Neutrophil (primary cell): ENCODE measurements around the gene RPRD1A.
"Not testable (repeated sequence)": the region's sequence is repeated elsewhere in the genome, so short reads cannot be mapped to it uniquely, and the experiment has no call there.

Experiments
- H3K27ac ChIP-seq: fragments of 200-600 bp; sonication (generic); 2 replicates; pipeline ENCODE4 v1.5.1; 2016; ENCODE audit warnings: mild to moderate bottlenecking, moderate library complexity
- H3K27me3 ChIP-seq: fragments of 200-600 bp; sonication (generic); 2 replicates; pipeline ENCODE4 v1.6.0; 2016; ENCODE audit warnings: mild to moderate bottlenecking
- H3K36me3 ChIP-seq: fragments of 200-600 bp; sonication (generic); 2 replicates; pipeline ENCODE4 v1.5.1; 2017
- H3K4me1 ChIP-seq, 2 experiments: fragments of 200-600 bp in 1 of 2; sonication (generic) in 1 of 2; 1 replicate in 1 of 2; 2 replicates in 1 of 2; pipeline versions ENCODE4 v1.5.1 to v1.6.1; 2013 to 2016; ENCODE audit warnings: low read depth in 1 of 2, low read length in 1 of 2, mild to moderate bottlenecking in 1 of 2, moderate library complexity in 1 of 2; ENCODE audit not compliant: control insufficient read depth in 1 of 2, insufficient read depth in 1 of 2
- H3K4me3 ChIP-seq, 2 experiments: fragments of 200-600 bp in 1 of 2; sonication (generic) in 1 of 2; 1 replicate in 1 of 2; 2 replicates in 1 of 2; pipeline ENCODE4 v1.5.1; 2013 to 2016; ENCODE audit warnings: low read depth in 1 of 2, low read length in 1 of 2, mild to moderate bottlenecking in 1 of 2, moderate library complexity in 1 of 2
- H3K9me3 ChIP-seq: fragments of 200-600 bp; sonication (generic); 2 replicates; pipeline ENCODE4 v1.5.1; 2016
- TF ChIP-seq, protein P1 (sequence below): fragments of 200-600 bp; sonication (generic); IDR thresholded peaks from 2 replicates; pipeline ENCODE4 v1.5.1; 2016; ENCODE audit warnings: antibody characterized with exemption

RPRD1A gene

DNA sequence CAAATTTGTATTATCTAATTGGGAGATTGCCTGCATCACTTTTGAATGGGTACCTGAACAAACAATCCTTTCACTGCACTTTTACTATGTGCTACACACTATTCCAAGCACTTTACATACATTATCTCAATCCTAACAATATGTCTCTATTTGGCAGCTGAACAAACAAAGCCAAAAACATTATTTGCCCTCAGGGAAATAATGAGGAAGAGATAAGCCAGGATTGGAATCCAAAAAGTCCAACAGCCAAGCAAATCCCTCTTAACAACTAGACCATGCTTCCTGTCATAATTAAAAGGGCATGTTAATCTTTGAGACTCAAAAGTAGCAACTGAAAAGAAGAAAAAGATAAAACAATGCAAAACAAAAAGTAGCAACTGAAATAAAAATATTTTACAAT, 32.1 kb downstream of the RPRD1A start:
- TF ChIP-seq, protein P1, sequence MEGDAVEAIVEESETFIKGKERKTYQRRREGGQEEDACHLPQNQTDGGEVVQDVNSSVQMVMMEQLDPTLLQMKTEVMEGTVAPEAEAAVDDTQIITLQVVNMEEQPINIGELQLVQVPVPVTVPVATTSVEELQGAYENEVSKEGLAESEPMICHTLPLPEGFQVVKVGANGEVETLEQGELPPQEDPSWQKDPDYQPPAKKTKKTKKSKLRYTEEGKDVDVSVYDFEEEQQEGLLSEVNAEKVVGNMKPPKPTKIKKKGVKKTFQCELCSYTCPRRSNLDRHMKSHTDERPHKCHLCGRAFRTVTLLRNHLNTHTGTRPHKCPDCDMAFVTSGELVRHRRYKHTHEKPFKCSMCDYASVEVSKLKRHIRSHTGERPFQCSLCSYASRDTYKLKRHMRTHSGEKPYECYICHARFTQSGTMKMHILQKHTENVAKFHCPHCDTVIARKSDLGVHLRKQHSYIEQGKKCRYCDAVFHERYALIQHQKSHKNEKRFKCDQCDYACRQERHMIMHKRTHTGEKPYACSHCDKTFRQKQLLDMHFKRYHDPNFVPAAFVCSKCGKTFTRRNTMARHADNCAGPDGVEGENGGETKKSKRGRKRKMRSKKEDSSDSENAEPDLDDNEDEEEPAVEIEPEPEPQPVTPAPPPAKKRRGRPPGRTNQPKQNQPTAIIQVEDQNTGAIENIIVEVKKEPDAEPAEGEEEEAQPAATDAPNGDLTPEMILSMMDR = no peak
- peaks cover 11% of the 10 kb centered on the region for H3K36me3 ChIP-seq
- no peaks in the 10 kb centered on the region for H3K9me3 ChIP-seq
- H3K27ac ChIP-seq = no peak overlapping the region
- H3K4me3 ChIP-seq = no peak overlapping the region
- H3K4me1 ChIP-seq = peaks cover 3 to 13% of the 10 kb centered on the region in 2 experiments
- H3K27me3 ChIP-seq = no peaks in the 10 kb centered on the region

DNA sequence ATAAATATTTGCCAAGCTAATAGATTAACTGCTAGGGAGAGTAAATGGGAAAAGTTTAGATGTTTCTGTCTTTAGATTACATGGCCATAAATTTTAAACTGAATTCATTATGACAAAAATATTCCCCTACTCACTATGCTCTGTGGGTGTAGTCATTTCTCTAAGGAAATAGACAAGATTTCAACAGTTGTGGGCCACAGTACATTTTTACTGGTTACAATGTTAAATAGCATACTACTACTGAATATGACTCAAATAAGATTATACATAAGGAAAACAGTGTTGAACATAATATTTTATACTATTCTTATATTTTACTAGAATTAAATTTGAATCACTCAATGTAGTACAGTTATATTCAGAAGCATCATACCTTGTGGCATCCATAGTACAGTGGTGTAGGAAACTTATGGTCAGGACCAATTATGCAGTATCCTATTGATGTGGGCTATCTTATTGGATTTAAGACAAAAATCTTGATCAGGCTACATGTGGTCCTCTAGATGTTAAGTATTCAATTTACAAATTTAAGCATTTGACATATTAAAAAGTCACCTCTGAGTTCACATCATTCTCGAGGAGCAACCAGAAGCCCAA, 33.0 kb downstream of the RPRD1A start:
- H3K27me3 ChIP-seq = no peaks in the 10 kb centered on the region
- no peaks in the 10 kb centered on the region for H3K9me3 ChIP-seq
- peaks cover 3 to 13% of the 10 kb centered on the region in 2 experiments for H3K4me1 ChIP-seq
- TF ChIP-seq, protein P1 = no peak
- no peak overlapping the region for H3K4me3 ChIP-seq
- H3K36me3 ChIP-seq = peaks cover 20% of the 10 kb centered on the region
- H3K27ac ChIP-seq = no peak overlapping the region

DNA sequence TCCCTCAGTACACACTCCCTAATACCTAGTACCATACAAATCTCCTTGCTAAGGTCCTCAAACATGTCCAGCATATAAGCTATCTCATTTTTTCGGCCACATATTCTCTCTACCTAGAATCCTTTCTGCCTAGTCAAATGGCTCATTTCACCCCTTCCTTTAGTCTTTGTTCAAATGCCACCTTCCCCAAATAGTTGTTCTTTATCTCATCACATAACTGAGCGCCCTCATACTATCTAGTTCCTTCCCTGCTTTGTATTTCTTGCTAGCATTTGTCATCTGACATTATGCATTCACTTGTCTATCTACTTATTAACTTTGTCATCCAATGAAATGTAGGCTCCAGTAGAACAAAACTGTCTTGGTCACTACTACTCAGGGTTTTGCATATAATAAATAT, 35.5 kb downstream of the RPRD1A start:
- H3K4me1 ChIP-seq = peaks cover 3 to 13% of the 10 kb centered on the region in 2 experiments
- no peak overlapping the region for H3K27ac ChIP-seq
- H3K4me3 ChIP-seq = no peak overlapping the region
- TF ChIP-seq, protein P1 = no peak
- no peaks in the 10 kb centered on the region for H3K27me3 ChIP-seq
- H3K36me3 ChIP-seq = peaks cover 30% of the 10 kb centered on the region
- no peaks in the 10 kb centered on the region for H3K9me3 ChIP-seq

DNA sequence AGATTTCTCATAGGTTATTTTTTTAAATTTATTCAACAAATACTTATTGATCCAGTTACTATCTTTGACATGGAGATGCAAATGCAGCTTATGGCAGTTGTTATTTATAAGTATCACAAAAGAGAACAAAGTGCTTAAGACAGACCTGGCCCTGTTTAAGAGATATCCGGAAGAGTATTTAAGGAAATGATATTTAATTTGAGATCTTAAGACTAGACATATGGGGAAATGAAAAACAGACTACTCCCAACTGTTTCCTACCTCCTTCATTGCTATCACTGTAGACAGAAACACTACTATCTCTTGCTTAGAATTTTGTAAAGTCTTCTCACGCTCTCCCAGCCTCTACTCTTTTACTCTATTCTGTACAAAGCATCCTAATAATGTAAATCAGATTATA, 36.0 kb downstream of the RPRD1A start:
- Histone ChIP-seq H3K4me3 (no peak overlapping the region), H3K4me1 (peaks cover 3 to 13% of the 10 kb centered on the region in 2 experiments), H3K36me3 (peaks cover 32% of the 10 kb centered on the region), H3K27ac (no peak overlapping the region), H3K27me3 (no peaks in the 10 kb centered on the region), H3K9me3 (no peaks in the 10 kb centered on the region)
- TF ChIP-seq, protein P1 = no peak

DNA sequence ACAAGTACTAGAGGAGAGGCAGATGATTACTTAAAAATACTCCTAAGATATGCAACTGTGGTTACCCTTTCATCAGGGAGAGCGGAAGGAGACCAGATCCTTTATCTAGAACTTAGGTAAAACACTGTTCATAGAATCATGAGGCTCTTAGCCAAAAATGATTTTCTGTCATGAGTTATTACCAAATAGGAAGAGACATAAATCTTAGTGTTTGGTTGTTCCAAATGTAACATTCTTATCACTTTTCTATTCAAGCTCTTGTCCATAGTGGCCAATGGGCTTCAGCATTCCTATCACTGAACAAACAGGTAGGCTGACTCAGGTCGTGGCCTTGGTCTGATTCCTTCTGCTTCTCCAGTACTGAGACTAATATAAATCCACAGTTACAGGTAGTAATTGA, 38.5 kb downstream of the RPRD1A start:
- TF ChIP-seq, protein P1 = no peak
- Histone ChIP-seq H3K27me3 (no peaks in the 10 kb centered on the region), H3K27ac (no peak overlapping the region), H3K9me3 (no peaks in the 10 kb centered on the region), H3K36me3 (peaks cover 54% of the 10 kb centered on the region), H3K4me3 (no peak overlapping the region), H3K4me1 (peaks cover 3 to 6% of the 10 kb centered on the region in 2 experiments)

DNA sequence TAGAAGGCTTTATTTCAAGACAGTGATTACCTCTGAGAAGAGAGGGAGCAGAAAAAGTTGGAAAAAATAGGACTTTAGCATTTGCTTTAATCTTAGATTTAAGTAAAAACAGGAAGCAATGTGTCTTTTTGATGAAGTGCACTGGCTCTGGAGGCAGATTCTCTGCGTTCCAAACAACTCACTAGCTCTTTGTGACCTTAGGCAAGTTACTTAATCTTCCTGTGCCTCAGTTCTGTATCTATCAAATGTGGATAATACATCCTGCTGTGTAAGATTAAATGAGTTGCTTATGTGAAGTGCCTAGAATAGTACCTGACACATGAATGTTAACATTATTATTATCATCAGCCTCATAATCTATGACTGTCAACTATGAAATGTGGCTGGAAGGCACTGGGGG, 42.3 kb downstream of the RPRD1A start:
- H3K4me3 ChIP-seq = no peak overlapping the region
- peaks cover 42% of the 10 kb centered on the region for H3K36me3 ChIP-seq
- TF ChIP-seq, protein P1 = no peak
- no peak overlapping the region for H3K27ac ChIP-seq
- H3K27me3 ChIP-seq = no peaks in the 10 kb centered on the region
- H3K4me1 ChIP-seq = no peaks in the 10 kb centered on the region
- no peaks in the 10 kb centered on the region for H3K9me3 ChIP-seq

DNA sequence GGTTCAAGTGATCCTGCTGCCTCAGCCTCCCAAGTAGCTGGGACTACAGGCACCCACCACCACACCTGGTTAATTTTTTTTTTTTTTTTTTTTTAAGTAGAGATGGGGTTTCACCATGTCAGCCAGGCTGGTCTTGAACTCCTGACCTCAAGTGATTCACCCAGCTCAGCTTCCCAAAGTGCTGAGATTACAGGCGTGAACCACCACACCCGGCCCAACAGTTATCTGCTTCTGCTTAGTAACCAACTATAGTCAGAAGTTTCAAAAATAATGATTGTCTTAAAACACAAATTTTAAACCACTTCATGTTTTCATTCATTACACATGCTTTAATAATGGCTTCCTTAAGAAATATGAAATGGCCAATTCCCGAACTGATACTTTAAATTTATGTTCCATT, 43.1 kb downstream of the RPRD1A start:
- not testable (repeated sequence) for H3K4me3 ChIP-seq, H3K4me1 ChIP-seq, H3K9me3 ChIP-seq, H3K27ac ChIP-seq, H3K27me3 ChIP-seq
- peaks cover 40% of the 10 kb centered on the region for H3K36me3 ChIP-seq
